Measurements from ENCODE around the gene CD209. TPM values are rescaled to one million over a fixed set of nuclear protein-coding genes. Genes with fewer than 3 reads are reported as not detected.
"Not testable (repeated sequence)": the region's sequence is repeated elsewhere in the genome, so short reads cannot be mapped to it uniquely, and the experiment has no call there.

Gene CD209
- total RNA-seq, 1 donor from 2014 or later, result 8.8 TPM

DNA sequence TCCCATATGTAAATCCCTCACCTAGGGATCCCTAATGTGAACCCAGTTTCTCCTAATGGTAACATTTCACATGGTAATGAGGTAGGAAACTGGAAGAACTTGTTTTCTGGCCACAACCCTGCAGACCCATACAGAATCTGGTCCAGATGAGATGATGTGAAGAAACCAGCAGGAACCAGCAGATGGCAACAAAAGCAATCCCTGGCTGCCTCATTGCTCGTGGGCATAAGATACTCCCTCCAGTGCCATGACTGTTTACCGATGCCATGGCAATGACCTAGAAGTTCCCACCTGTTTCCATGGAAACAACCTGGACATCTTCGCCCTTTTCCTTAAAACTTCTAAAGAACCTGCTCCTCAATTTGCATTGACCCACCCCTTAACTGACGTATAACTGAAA is 1.4 kb upstream of the CD209 start:
- H3K9me3 ChIP-seq, result no peaks in the 10 kb centered on the region
- H3K4me3 ChIP-seq, result no peak overlapping the region
- TF ChIP-seq POLR2AphosphoS5 (IDR thresholded peaks at IDR 0.05; ENCODE audit: insufficient read depth in 1 of 2, low read depth in 1 of 2) (no peak), POLR2A (IDR thresholded peaks at IDR 0.05) (no peak)
- TF ChIP-seq, protein P1, sequence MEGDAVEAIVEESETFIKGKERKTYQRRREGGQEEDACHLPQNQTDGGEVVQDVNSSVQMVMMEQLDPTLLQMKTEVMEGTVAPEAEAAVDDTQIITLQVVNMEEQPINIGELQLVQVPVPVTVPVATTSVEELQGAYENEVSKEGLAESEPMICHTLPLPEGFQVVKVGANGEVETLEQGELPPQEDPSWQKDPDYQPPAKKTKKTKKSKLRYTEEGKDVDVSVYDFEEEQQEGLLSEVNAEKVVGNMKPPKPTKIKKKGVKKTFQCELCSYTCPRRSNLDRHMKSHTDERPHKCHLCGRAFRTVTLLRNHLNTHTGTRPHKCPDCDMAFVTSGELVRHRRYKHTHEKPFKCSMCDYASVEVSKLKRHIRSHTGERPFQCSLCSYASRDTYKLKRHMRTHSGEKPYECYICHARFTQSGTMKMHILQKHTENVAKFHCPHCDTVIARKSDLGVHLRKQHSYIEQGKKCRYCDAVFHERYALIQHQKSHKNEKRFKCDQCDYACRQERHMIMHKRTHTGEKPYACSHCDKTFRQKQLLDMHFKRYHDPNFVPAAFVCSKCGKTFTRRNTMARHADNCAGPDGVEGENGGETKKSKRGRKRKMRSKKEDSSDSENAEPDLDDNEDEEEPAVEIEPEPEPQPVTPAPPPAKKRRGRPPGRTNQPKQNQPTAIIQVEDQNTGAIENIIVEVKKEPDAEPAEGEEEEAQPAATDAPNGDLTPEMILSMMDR (IDR thresholded peaks at IDR 0.05), result no peak
- no peaks in the 10 kb centered on the region for H3K36me3 ChIP-seq
- intact Hi-C loops (cut with DNase I), result no loop called here
- no peak overlapping the region for H3K27ac ChIP-seq
- no peak for DNase-seq (ENCODE audit: extremely low spot score in 2 of 2)
- H3K27me3 ChIP-seq, result no peaks in the 10 kb centered on the region
- no peaks in the 10 kb centered on the region for H3K4me1 ChIP-seq

DNA sequence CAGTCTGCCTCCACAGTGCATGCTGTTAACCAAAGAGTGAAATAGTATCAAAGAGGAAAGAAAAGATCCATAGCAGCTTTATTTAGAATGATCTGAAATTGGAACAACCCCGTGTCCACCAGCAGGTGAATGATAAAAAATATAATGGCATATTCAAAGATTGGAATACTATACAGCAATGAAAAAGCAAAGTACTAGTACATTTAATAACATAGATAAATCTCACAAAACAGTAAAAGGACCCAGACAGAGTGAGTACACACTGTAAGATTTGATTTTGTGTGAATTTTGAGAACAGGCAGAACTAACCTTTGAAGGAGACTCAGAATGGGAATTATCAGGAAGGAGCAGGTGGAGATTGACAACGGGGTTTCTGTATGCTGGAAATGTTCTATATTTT is 837 bp upstream of the CD209 start:
- Histone ChIP-seq H3K4me3 (no peak overlapping the region), H3K36me3 (no peaks in the 10 kb centered on the region), H3K4me1 (no peaks in the 10 kb centered on the region), H3K9me3 (no peaks in the 10 kb centered on the region), H3K27ac (no peak overlapping the region), H3K27me3 (no peaks in the 10 kb centered on the region)
- TF ChIP-seq POLR2A (IDR thresholded peaks at IDR 0.05) (no peak), POLR2AphosphoS5 (IDR thresholded peaks at IDR 0.05; ENCODE audit: insufficient read depth in 1 of 2, low read depth in 1 of 2) (no peak)
- TF ChIP-seq, protein P1 (IDR thresholded peaks at IDR 0.05), result no peak
- no peak for DNase-seq (ENCODE audit: extremely low spot score in 2 of 2)
- intact Hi-C loops (cut with DNase I), result no loop called here

GRCh38 chr19:7746306-7746705 is 1.0 kb downstream of the CD209 start:
- intact Hi-C loops (cut with DNase I); H3K27me3 ChIP-seq; H3K9me3 ChIP-seq; H3K27ac ChIP-seq; H3K4me3 ChIP-seq; H3K4me1 ChIP-seq; DNase-seq (ENCODE audit: extremely low spot score in 2 of 2); H3K36me3 ChIP-seq: not testable (repeated sequence)

GRCh38 chr19:7744871-7745650 is 2.3 kb downstream of the CD209 start:
- TF ChIP-seq POLR2AphosphoS5 (IDR thresholded peaks at IDR 0.05; ENCODE audit: insufficient read depth in 1 of 2, low read depth in 1 of 2) (no peak), POLR2A (IDR thresholded peaks at IDR 0.05) (no peak)
- TF ChIP-seq, protein P1 (IDR thresholded peaks at IDR 0.05), result no peak
- Histone ChIP-seq H3K4me1 (no peaks in the 10 kb centered on the region), H3K27ac (no peak overlapping the region), H3K9me3 (no peaks in the 10 kb centered on the region), H3K27me3 (no peaks in the 10 kb centered on the region), H3K4me3 (no peak overlapping the region), H3K36me3 (no peaks in the 10 kb centered on the region)
- no peak for DNase-seq (ENCODE audit: extremely low spot score in 2 of 2)
- intact Hi-C loops (cut with DNase I), result no loop called here

- TF ChIP-seq POLR2A (IDR thresholded peaks at IDR 0.05), result no peak
- TF ChIP-seq POLR2AphosphoS5 (IDR thresholded peaks at IDR 0.05; ENCODE audit: insufficient read depth in 1 of 2, low read depth in 1 of 2), result no peak
- TF ChIP-seq, protein P1 (IDR thresholded peaks at IDR 0.05), result no peak
- Histone ChIP-seq H3K27me3 (no peaks in the 10 kb centered on the region), H3K4me3 (no peak overlapping the region), H3K9me3 (no peaks in the 10 kb centered on the region), H3K4me1 (no peaks in the 10 kb centered on the region), H3K27ac (no peak overlapping the region), H3K36me3 (no peaks in the 10 kb centered on the region)
- DNase-seq (ENCODE audit: extremely low spot score in 2 of 2), result no peak
- intact Hi-C loops (cut with DNase I), result no loop called here
Measured at GRCh38 chr19:7744199-7744786, 3.0 kb downstream of the CD209 start.
